Ishikawa (cell line): ENCODE data around the gene SPNS3.
A peak's percentile ranks its signal among the peaks of the same experiment; 100 is the strongest.

Experiments
- CEBPB ChIP-seq: IDR thresholded peaks from 2 replicates; pipeline ENCODE4 v1.6.1; 2012
- CREB1 ChIP-seq: IDR thresholded peaks from 2 replicates; pipeline ENCODE4 v1.6.1; 2012; ENCODE audit warnings: low read depth
- EGR1 ChIP-seq: IDR thresholded peaks from 2 replicates; pipeline ENCODE4 v1.6.1; 2012
- EP300 ChIP-seq: IDR thresholded peaks from 2 replicates; pipeline ENCODE4 v1.6.1; 2012; ENCODE audit warnings: borderline replicate concordance
- FOXM1 ChIP-seq: IDR thresholded peaks from 2 replicates; pipeline ENCODE4 v1.6.1; 2012; ENCODE audit warnings: low read depth, borderline replicate concordance
- NFIC ChIP-seq: IDR thresholded peaks from 2 replicates; pipeline ENCODE4 v1.6.1; 2012
- RAD21 ChIP-seq: IDR thresholded peaks from 2 replicates; pipeline ENCODE4 v1.6.1; 2012; ENCODE audit warnings: low read depth
- TAF1 ChIP-seq: IDR thresholded peaks from 2 replicates; pipeline ENCODE4 v1.6.1; 2012; ENCODE audit warnings: low read depth, mild to moderate bottlenecking
- TCF12 ChIP-seq: IDR thresholded peaks from 2 replicates; pipeline ENCODE4 v1.6.1; 2012; ENCODE audit warnings: low read depth
- TEAD4 ChIP-seq: IDR thresholded peaks from 2 replicates; pipeline ENCODE4 v1.6.1; 2012
- YY1 ChIP-seq: IDR thresholded peaks from 2 replicates; pipeline ENCODE4 v1.6.1; 2012; ENCODE audit warnings: low read depth
- ZBTB7A ChIP-seq: IDR thresholded peaks from 2 replicates; pipeline ENCODE4 v1.6.1; 2012; ENCODE audit warnings: low read depth
- TF ChIP-seq, protein P1 (sequence below): IDR thresholded peaks from 2 replicates; pipeline ENCODE4 v1.6.1; 2012
- TF ChIP-seq, protein P2 (sequence below): IDR thresholded peaks from 2 replicates; pipeline ENCODE4 v1.6.1; 2012
- TF ChIP-seq, protein P3 (sequence below): IDR thresholded peaks from 2 replicates; pipeline ENCODE4 v1.6.1; 2012; ENCODE audit warnings: low read depth, mild to moderate bottlenecking

Gene SPNS3

DNA sequence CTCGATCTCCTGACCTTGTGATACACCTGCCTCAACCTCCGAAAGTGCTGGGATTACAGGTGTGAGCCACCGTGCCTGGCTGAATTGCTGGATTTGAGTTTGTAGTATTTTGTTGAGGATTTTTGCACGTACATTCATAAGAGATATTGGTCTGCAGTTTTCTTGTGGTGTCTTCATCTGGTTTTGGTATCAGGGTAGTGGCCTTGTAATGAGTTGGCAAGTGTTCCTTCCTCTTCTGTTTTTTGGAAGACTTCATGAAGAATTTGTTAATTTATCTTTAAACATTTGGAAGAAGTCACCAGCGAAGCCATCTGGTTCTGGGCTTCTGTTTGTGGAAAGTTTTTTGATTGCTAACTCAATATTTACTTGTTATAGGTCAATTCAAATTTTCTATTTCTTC lies 26.9 kb downstream of the SPNS3 start:
- TF ChIP-seq, protein P1, sequence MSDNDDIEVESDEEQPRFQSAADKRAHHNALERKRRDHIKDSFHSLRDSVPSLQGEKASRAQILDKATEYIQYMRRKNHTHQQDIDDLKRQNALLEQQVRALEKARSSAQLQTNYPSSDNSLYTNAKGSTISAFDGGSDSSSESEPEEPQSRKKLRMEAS, result no peak
- TF ChIP-seq NFIC (no peak), EGR1 (no peak), TCF12 (no peak), TEAD4 (no peak), CEBPB (no peak)
- TF ChIP-seq, protein P2, sequence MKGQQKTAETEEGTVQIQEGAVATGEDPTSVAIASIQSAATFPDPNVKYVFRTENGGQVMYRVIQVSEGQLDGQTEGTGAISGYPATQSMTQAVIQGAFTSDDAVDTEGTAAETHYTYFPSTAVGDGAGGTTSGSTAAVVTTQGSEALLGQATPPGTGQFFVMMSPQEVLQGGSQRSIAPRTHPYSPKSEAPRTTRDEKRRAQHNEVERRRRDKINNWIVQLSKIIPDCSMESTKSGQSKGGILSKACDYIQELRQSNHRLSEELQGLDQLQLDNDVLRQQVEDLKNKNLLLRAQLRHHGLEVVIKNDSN, result no peak

DNA sequence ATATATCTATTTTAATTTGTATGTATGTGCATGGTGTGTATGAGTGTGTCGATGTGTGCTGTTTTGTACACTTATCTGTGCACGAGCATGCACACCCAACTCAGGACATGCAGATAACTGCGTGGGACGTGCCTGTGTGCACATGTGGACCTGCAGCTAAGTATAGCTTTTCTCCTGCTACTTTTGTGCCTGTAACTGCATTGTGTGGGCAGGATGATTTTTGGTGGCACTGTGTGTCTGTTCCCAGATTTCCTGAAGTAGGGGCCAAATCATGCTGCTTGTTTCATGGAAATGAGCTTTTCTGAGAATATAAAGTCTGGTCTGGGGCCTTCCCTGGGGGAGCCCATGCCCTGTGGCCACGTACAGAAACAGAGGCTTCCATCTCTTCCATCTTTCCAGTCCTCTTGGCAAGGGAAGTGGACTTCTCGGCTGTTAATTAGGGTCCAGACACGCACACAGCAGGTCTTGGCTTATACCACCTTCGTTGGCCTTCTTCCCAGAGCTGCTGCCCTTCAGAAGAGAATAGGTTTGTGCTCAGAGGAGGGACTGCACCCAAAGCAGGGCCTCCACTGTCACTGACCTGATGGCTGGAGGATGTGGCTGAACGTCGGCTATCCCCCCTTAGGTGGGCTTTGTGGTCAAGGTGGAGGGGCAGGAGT lies 30.2 kb downstream of the SPNS3 start:
- TF ChIP-seq, protein P2, result no peak
- TF ChIP-seq EGR1 (no peak), EP300 (no peak; the same call in 1 of the 2 replicates), NFIC (peak; percentile 90), CREB1 (no peak), ZBTB7A (no peak; the same call in 1 of the 2 replicates), TEAD4 (no peak), TCF12 (peak; percentile 50; the same call in 1 of the 2 replicates), RAD21 (no peak), YY1 (0 out of 2 replicates have a peak, but pooled peaks have one; percentile 16), CEBPB (no peak)
- TF ChIP-seq, protein P3, sequence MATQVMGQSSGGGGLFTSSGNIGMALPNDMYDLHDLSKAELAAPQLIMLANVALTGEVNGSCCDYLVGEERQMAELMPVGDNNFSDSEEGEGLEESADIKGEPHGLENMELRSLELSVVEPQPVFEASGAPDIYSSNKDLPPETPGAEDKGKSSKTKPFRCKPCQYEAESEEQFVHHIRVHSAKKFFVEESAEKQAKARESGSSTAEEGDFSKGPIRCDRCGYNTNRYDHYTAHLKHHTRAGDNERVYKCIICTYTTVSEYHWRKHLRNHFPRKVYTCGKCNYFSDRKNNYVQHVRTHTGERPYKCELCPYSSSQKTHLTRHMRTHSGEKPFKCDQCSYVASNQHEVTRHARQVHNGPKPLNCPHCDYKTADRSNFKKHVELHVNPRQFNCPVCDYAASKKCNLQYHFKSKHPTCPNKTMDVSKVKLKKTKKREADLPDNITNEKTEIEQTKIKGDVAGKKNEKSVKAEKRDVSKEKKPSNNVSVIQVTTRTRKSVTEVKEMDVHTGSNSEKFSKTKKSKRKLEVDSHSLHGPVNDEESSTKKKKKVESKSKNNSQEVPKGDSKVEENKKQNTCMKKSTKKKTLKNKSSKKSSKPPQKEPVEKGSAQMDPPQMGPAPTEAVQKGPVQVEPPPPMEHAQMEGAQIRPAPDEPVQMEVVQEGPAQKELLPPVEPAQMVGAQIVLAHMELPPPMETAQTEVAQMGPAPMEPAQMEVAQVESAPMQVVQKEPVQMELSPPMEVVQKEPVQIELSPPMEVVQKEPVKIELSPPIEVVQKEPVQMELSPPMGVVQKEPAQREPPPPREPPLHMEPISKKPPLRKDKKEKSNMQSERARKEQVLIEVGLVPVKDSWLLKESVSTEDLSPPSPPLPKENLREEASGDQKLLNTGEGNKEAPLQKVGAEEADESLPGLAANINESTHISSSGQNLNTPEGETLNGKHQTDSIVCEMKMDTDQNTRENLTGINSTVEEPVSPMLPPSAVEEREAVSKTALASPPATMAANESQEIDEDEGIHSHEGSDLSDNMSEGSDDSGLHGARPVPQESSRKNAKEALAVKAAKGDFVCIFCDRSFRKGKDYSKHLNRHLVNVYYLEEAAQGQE, result no peak

DNA sequence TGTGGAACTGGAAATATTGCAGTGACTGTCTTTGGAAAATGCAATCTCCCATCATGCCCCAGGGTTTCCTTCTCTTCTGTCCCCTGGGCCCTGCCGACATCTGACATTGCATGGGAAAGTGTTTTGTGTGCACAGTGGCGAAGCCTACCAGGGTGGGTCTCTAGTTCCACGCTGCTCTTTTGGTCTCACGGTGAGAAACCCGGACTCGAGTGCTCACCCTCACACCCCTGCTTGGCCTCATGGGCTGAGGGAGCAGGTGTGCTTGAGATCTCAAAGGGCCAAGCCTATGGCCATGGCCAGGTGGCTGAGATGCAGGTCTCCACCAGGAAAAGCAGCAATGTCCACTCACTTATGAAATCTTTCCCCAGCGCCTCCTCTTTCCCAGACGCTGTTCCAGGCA lies 32.0 kb downstream of the SPNS3 start:
- TF ChIP-seq FOXM1, result no peak
- TF ChIP-seq YY1, result no peak
- TF ChIP-seq EGR1, result no peak
- no peak for TF ChIP-seq RAD21
- TF ChIP-seq, protein P2, result no peak
- TF ChIP-seq TAF1, result no peak
- TF ChIP-seq CREB1, result no peak
- no peak for TF ChIP-seq ZBTB7A
- TF ChIP-seq CEBPB, result no peak
- TF ChIP-seq, protein P3, result no peak
- no peak for TF ChIP-seq EP300
- TF ChIP-seq TCF12, result no peak
- no peak for TF ChIP-seq TEAD4
- TF ChIP-seq, protein P1, result no peak
- TF ChIP-seq NFIC, result no peak

DNA sequence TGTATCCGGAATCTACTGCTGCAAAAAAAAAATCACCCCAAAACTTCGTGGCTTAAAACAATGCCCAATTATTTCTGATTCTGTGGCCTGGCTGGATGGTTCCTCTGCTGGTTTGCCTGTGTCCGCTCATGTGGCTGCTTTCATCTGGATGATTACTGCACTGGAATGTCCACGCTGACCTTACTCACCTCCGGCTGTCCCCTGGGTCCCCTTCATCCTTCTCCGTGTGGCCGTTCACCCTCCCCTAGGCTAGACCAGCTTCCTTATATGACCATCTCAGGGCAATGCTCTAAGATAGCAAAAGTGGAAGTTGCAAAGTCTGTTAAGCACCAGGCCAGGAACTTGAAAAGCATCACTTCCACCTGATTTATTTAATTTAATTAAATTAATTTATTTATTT lies 33.5 kb downstream of the SPNS3 start:
- TF ChIP-seq EP300 (no peak), RAD21 (no peak), FOXM1 (no peak), TCF12 (no peak), TEAD4 (no peak), CREB1 (no peak), CEBPB (no peak), YY1 (no peak)

DNA sequence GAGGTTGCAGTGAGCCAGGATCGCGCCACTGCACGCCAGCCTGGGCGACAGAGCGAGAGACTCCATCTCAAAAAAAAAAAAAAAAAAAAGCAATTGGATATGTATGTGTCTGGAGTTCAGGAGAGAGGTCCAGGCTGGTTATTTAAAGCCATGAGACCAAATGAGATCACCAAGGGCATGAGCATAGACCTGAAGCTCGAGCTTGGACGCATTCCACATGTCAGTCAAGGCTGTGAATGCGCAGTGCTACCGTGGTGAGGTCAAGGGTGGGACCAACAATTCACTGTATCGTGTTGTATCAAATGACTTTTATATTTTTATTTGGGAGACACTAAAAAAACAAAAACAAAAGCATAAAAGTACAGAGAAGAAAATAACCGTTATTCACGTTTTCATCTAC lies 35.8 kb downstream of the SPNS3 start:
- no peak for TF ChIP-seq NFIC
- TF ChIP-seq, protein P2, result no peak
- TF ChIP-seq, protein P1, result no peak
- TF ChIP-seq, protein P3, result no peak
- TF ChIP-seq TCF12, result no peak
- TF ChIP-seq CEBPB, result no peak
- TF ChIP-seq TEAD4, result no peak
- TF ChIP-seq RAD21, result no peak
